ENCODE measurements around the gene PRIMA1. TPM values are rescaled to one million over a fixed set of nuclear protein-coding genes. Genes with fewer than 3 reads are reported as not detected.

Gene PRIMA1
- total and polyA plus RNA-seq, 7 experiments from 2014 or later = not detected

Other genes starting within 250 kb of the PRIMA1 start
- gene FAM181A, start 138.9 kb upstream of the PRIMA1 start, total RNA-seq = not detected
- not detected for gene FAM181A, start 138.9 kb upstream of the PRIMA1 start, polyA plus RNA-seq
- gene ASB2, start 188.1 kb upstream of the PRIMA1 start, total RNA-seq = 10 to 100 TPM in 1 of 5 experiments, 1 to 10 TPM in 2, under 1 TPM in 2; 0.32 to 63.1 (median 1.4) TPM
- not detected for gene ASB2, start 188.1 kb upstream of the PRIMA1 start, polyA plus RNA-seq
- not detected for gene CCDC197, start 208.8 kb upstream of the PRIMA1 start, total RNA-seq
- not detected for gene CCDC197, start 208.8 kb upstream of the PRIMA1 start, polyA plus RNA-seq
- gene OTUB2, start 237.9 kb upstream of the PRIMA1 start, total RNA-seq = 1 to 10 TPM in 1 of 5 experiments, under 1 TPM in 3, not detected in 1; 0.11 to 2.5 (median 0.63) TPM
- gene OTUB2, start 237.9 kb upstream of the PRIMA1 start, polyA plus RNA-seq = under 1 TPM; 0.35 to 0.56 TPM

Data from naive thymus-derived CD4-positive, alpha-beta T cell (primary cell).